Right ventricle myocardium inferior (tissue), 1 donor: ENCODE measurements around the gene LDB3. TPM values are rescaled to one million over a fixed set of nuclear protein-coding genes. Genes with fewer than 3 reads are reported as not detected.
A peak's percentile ranks its signal among the peaks of the same experiment; 100 is the strongest.
"Not testable (repeated sequence)": the region's sequence is repeated elsewhere in the genome, so short reads cannot be mapped to it uniquely, and the experiment has no call there.

Experiments used
- ATAC-seq: fragments of 200-7000 bp; cut with Tn5 transposase; one replicate; pipeline ENCODE4 v1.9.1; 2020; ENCODE audit warnings: mild to moderate bottlenecking, moderate library complexity
- DNase-seq: peaks from one replicate; pipeline ENCODE4 v3.0.0; 2021; ENCODE audit errors: missing footprints
- intact Hi-C: fragments of 100-400 bp; cut with DNase I; formaldehyde crosslinking; loops from one replicate; pipeline ENCODE4 v1.11.0; 2022
- total RNA-seq: library from RNA; stranded (reverse); fragmentation: NEBNext Ultra II Directional; extraction: Animal tissue kit (Norgen Biotek cat#: 25700); gene quantifications from one replicate; pipeline ENCODE4 v1.2.1, GENCODE V29; 2021
- donor health status: DM: no; HTN: yes; CAD: no; lungs with severe emphysema.

LDB3 gene
- total RNA-seq, 1 donor from 2014 or later = 1,478 TPM

DNA sequence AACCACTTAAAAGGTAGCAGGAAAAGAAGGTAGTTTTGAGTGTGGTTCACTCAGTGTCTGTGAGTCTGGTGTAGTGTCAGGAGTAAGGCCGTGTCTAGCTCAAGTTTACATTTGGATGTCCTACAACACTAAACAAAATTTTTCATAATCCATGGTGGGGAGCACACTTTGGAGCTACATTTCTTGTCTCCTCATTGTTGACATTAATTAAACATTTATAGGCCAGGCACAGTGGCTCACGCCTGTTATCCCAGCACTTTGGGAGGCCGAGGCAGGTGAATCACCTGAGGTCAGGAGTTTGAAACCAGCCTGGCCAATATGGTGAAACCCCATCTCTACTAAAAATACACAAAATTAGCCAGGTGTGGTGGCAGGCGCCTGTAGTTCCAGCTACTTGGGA, 67.0 kb downstream of the LDB3 start:
- ATAC-seq, intact Hi-C loops, DNase-seq: not testable (repeated sequence)

DNA sequence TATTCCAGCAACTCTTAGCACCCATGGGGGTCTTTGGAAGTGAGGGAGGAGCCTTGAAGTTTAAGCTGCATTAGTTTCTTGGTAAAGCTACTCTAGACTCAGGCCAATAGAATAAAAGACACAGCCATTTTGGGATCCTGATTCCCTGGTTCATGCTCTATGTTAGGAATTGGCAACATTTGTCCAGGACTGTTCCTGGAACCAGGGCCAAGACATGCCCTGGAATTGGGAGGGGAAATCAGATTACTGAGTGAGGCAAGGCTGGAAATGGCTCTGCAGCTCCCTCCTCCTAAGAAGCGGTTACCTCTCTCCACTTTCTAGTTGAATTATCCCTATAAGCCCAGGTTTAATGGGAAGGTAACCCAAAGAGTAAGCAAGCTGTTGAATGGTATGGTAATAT, 73.9 kb downstream of the LDB3 start:
- intact Hi-C loops = no loop called here
- DNase-seq = no peak
- ATAC-seq = no peak

DNA sequence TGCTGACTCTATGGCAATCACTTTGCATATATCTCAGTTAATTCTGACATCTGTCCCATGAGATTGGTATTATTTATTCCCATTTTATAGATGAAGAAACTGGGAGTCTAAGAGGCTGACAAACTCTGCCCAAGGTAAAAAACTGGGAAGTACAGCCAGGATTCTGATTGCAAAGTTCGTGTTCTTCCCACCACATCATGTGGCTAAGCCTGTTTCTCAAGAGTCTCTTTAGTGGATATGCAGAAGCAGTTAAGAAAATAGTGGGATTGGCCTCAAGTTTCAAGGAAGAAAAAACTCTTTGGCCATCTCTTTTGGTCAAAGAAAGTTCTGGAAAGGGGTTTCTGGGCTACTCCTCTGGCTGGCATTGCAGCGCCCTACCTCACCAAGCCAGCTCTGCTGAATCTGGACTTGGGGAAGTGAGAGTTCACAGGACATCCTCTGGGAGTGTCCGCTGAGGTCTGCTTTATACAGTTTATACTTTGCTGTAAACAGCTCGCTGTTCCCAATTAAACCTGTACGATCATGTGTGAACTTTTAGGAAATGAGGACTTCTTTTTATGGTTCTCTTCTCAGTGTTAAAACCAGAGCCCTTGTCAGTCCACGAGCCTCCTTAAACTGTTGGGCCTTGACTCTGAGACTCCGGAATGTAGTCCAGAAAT, 75.9 kb downstream of the LDB3 start:
- intact Hi-C loops = no loop called here
- DNase-seq (no peak), ATAC-seq (no peak)

DNA sequence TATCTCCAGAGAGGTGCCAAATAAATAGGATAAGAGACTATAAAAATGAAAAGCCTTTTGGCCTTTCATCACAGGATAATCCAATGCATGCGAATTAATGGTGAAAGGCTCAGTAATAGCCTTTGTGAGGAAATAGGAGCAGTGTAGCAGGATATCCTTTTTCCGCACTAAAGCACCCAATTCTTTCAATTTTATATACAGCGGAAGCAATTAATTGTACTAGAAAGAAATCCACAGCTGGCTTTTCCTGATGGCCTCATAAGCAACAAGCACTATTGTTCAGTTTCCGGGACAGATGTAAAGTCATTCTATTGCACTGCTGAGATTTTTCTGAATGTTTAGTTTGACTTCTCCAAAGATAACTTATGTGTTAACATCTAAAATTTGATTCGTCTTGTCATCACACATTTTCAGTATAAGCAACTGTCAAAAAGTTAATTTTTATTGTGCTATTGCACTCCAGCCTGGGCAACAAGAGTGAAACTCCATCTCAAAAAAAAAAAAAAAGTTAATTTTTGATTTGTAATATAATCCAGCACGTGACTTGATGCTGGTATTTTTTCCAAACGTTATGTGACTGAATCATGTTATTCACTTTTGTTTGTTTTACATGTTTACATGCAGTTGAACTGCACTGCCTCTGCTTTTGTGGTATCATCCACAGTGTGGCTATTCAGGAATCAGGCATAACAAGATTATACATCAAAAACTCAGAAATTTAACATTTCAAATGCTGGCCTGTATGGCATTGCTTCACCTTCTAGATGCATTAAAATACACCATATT, 79.7 kb downstream of the LDB3 start:
- DNase-seq = no peak
- intact Hi-C loops = no loop called here
- ATAC-seq = no peak

DNA sequence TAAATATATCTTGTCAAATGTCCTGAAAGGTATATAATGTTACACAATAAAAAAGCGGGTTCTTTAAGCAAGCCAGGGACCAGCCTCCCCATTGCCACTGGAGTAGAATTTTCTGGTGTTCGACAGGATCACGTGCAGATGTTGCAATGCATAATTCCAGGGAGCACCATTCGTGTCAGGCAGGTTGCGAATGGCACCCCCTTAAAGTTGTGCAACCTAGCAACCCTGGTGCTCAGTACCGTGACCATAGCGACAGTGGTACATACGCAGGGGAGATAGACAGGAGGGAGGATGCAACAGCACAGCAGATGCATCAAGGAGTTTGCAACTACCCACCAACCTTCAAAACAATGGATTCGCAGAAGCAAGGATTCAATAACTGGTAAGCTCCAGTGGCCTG, 81.5 kb downstream of the LDB3 start:
- intact Hi-C loops = no loop called here
- ATAC-seq (no peak), DNase-seq (no peak)

DNA sequence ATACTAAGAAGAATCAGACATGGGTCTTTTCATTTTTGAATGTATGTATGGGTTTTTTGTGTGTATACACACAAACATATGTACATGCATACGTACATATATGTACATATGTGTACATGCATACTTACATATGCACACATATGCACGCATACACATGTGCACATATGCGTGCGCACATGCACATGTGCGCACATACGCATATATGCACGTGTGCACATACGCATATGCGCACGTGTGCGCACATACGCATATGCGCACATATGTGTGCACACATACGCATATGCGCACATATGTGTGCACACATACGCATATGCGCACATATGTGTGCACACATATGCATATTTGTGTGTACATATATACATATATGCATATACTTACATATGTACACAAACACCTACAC, 83.2 kb downstream of the LDB3 start:
- intact Hi-C loops = no loop called here
- no peak for ATAC-seq
- DNase-seq = no peak

DNA sequence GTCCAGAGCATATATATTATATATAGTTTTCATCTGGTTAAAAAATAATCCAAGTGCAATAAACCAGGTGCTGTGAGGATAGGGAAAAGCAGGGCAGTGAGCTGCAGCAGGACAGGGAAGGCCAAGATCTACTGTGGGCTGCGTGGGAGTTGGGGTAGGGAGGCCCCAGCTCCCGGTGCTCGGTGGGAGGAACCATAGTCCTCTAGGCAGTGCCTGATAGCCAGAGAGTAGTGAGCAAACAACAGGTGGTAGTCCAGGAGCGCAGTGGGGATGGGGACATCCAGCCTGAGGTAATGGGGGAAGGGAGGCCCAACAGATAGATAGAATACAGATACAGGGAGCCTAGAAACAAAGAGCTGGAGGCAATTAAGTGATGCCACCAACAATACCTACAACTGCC, 84.0 kb downstream of the LDB3 start:
- DNase-seq (no peak), ATAC-seq (no peak)
- intact Hi-C loops = no loop called here

DNA sequence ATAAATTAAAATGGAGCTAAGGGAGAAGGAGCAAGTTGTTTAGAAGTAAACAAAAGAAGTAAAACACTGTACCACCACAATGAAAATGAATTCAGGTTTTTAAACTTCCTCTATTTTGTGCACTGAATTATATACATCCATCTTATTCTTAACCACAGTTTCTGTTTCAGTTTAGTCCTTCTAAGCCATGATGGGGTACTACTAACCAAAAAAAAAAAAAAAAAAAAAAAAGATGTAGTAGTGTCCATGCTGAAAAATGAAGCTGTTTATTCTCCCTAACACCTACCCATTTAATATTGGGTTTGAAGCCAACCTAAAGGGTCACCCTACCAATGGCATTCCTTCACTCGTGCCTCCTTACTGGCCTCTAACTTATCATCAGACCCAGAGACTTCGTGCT, 84.7 kb downstream of the LDB3 start:
- intact Hi-C loops = no loop called here
- DNase-seq = no peak
- no peak for ATAC-seq

DNA sequence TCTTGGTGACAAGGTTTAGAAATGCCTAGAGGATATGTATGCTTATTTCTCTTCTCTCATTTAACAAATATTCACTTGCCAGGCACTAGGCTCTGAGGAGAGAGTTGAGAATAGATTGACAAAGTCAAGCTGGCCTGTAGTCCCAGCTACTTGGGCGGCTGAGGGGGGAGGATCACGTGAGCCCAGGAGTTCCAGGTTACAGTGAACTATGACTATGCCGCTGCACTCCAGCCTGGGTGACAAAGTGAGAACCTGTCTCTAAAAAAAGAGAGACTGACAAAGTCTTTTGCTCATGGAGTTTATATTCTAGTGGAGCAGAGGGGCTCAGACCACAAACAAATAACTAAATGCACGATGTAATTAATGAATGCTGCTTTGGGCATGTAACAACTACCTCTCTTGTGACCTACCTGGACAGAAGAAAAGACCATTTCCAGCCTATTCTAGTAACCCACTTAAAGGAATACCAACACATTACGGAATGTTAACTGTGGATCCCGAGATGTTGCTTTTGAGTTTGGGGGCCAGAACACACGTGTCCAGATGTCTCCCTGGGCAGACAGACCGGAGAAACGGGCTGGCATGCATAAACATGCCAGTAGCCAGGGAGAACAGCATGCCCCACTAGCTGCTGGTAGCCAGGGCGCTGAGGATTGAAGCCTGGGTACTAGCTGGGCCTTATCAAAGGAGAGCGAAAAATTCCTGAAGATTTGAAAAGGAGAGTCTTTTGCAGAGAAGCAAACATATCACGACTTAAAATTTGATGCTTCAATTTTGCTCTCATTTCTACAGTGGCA, 85.5 kb downstream of the LDB3 start:
- ATAC-seq (no peak), DNase-seq (no peak)
- intact Hi-C loops = no loop called here

DNA sequence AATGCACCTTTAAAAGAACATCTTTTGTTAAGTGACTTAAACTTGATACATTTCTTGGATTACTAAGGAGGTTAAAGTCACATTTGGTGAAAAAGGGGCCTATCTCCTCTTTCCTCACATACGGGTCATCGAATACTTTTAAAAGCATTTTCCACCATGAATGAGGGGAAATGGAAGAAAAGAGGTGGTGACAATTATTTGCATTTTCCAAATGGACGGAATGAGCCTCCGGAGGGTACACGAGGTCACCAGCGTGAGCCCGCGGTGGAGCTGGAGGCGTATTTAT, 87.1 kb downstream of the LDB3 start:
- intact Hi-C loops = loop anchor here (5.0 kb wide), 3 partner anchors 38 to 132 kb away; no protein-coding TSS in a partner anchor
- ATAC-seq = no peak

DNA sequence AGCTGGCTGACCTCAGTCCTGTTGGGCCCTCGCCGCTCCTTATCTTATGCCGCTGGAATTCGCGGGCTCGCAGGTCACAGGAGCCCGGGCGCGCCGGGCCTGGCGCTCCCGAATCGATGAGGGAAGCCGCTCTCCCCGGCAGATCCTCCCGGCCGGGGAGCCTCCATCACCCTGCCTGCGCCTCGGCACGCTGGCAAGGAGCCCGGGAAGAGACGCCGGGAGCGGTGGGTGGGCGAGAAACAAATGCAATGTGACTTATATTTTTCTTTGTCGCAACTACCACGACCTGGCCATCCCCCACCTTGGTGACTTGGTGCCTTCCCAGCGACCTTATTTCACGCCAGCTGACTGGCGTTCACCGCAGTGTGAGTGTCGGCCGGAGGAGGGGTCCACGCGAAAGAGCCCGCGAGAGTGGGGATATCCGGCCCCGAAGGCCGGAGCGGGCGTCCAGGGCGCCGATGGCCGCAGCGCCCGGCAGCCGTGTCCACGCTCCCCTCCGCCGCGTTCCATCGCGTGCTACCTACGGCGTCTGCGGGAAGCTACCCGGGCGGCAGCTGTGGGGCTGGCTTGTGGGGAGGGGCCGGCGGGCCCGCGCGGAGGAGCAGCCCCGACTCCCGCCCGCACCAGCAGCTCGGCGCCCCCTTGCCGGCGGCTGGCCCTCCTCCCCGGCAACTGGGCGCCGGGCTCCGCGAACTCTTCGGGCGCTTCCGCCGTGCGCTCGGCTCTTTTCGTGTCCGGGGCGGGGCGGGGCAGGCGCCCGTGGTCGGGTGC, 87.6 kb downstream of the LDB3 start:
- intact Hi-C loops = loop anchor here (5.0 kb wide), 3 partner anchors 39 to 131 kb away; no protein-coding TSS in a partner anchor
- peak; percentile 87 for DNase-seq
- ATAC-seq = peak; percentile 91

More for the DNA sequence above, 87.1 kb downstream of the LDB3 start:
- no peak for DNase-seq

DNA sequence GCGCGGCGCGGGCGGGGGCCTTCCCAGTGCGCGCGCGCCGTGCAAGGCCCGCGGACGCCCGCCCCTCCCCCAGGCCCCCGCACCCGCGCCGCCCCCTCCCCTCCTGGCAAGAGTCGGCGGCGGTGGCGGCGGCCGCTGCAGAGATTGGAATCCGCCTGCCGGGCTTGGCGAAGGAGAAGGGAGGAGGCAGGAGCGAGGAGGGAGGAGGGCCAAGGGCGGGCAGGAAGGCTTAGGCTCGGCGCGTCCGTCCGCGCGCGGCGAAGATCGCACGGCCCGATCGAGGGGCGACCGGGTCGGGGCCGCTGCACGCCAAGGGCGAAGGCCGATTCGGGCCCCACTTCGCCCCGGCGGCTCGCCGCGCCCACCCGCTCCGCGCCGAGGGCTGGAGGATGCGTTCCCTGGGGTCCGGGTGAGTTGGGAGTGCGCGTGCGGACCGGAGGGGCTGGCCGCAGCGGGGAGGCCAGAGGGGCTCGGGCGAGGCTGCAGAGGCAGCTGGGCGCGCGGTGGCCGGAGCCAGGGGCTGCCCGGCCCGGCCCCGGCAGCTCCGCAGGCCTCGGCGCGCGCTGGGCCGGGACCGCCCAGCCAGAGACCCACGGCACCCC, 88.3 kb downstream of the LDB3 start, which contains the start of gene BMPR1A:
Gene BMPR1A (plus strand): TSS at position 109 of the 602 bp plus-strand sequence. CDS start 119,400 bp downstream, outside the sequence.
- intact Hi-C loops = loop anchor here (5.0 kb wide), 3 partner anchors 39 to 131 kb away; no protein-coding TSS in a partner anchor
- peak; percentile 21 for ATAC-seq
- DNase-seq = peak; percentile 92

DNA sequence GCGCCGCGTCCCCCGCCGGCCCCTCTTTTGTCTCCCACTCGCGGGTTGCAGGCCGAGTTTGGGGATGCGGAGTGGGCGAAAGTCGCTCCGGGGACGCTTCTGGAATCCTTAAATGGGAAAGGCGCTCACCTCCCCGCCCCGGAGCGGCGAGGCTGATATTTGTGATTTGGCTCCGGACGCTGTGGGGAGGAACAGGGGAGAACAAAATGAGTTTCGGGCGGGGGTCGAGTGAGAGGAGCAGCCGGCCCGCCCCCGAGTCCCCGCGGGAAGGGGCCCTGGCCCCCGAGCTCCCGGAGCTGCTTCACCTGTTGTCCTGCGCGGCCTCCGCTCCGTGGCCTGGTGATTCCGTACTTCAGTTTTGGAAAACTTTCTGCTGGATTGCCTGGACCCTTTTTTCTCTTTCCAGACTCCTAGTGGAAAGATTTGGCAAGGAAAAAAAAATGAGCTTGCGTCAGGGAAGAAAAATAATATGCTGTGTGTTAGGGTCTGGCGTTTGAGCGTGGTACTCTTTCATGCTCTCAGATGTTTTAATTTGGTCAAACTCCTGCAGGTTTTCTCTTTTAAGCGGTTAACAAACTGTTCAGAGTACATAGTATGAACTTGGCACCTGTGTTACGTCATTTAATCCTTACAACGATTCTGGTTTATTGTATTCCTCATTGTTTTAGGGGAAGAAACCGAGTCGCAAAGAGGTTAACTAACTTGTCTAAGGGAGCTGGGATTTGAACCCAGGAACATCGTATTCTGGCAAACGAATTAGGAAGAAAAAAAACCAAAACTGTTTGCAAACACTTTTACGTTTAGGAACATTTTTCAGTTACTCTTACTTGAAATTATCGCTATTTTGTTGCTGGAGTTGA, 89.0 kb downstream of the LDB3 start:
- intact Hi-C loops = loop anchor here (5.0 kb wide), 3 partner anchors 40 to 130 kb away; no protein-coding TSS in a partner anchor
- DNase-seq (peak; percentile 75), ATAC-seq (no peak)

DNA sequence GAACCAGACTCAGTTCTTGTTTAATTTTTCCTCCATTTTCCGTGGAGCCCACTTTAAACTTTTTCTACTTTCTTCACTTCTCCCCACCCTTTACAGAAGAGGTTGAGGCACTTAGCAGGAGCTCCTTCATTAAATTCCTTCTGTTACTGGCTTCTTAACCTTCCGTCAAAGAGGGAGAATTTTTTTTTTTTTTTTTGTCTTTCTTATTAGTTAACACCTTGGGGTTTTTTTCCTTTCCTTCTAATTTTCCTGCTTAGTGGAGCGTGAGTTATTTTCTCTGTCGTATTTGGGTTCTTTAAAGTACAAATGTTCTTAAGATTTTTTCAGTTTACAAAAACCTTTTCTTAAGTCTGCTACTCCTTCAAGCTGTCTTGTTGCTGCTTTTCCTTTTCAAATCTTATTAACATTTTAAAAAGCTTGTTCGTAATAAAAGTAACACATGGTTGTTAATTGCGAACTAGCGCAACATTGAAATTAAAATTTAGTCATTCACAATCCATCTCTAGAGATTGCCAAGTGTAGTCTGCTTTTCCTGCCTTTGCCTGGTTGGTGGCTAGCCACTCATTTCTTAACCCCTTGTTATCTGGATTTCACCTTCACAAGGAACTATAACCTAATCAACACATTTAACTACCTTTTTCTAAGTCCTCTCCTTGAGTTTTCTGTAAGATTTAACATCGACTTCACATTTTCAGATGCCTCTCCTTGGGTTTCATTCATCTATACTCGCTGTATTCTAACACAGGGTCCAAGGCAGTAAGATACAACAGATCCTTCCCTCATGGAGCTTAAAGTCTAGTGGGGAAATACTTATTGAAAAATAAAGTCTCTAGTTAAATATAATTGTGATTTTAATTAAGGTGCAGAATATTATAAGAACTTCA, 90.1 kb downstream of the LDB3 start:
- DNase-seq (no peak), ATAC-seq (no peak)
- intact Hi-C loops = loop anchor here (5.0 kb wide), 3 partner anchors 39 to 129 kb away; no protein-coding TSS in a partner anchor

DNA sequence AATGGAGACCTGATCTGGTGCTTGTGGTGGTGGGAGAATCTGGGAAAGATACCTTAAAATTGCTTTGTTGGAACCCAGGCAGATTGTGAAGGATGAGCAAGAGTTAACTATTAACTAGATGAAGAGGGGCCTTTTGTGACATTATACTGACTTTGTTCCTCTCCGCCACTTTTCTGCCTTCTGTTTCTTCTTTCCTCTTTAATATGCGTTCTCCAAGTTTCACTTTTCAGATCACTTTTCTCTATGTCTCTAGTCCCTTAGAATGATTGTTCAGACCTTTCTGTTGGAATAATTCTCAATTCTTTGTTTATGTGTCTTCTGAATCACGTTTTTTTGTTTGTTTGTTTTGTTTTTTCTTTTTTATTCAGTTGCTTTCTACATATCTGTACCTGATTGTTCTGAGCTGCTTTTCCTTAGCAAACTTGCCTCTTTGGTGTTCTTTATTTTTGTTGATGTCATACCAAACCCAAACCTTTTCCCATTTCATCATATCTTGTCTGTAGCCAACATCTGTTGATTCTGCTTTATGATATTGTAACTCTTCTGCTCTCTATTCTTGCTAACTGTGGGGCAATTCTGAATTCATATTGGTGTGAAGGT, 90.9 kb downstream of the LDB3 start:
- ATAC-seq (no peak), DNase-seq (no peak)
- intact Hi-C loops = loop anchor here (5.0 kb wide), 3 partner anchors 38 to 128 kb away; no protein-coding TSS in a partner anchor

DNA sequence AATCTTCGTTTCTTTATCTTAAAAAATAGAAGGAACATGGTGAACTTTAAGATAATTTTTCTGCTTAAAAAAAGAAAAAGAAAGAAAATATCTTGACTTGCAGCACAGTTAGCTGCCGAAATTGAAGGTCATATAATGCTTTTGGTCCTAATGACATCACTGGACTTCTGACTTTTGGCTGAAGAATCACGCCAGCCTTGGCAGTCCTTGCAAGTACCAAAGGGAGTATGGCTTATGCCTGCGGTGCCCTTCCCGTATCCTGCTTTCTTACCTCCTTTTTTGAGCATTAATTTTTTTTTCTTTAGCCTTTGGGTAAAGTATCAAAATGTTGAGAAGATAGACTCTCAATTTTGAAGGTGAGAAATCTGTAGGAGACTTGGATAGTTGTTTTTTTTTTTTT, 95.1 kb downstream of the LDB3 start:
- ATAC-seq (no peak), DNase-seq (no peak)
- intact Hi-C loops = no loop called here
